ENCODE results near the gene LEF1.

Gene LEF1

DNA sequence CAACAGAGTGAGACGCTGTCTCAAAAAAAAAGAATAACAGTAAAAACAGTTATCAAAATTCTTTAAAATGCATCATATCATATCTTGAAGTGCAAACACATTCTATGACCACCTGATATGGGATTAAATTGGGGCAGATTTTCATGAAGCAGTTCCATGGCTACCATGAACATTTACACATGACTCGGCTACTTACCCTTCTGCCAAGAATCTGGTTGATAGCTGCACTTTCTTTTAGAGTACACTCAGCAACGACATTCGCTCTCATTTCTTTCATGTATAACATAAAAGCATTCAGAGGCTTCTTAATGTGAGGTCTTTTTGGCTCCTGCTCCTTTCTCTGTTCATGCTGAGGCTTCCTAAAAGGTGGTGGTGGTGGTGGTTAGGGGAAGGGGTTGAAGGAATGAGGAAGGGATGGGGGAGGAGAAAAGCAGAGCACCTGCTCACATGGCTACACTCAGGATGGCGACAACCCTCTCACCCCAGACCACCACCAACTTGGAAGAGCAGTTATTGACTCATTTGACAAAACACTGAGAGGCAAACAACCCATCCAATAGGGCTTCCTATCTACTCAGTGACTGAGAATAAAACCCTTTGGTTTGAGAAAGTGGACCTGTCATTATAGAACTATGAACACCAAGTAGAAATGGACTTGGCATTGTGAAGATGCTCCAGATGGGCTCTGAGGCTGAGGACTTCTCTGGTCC, 90.6 kb downstream of the LEF1 start:
- TF ChIP-seq, protein P1, sequence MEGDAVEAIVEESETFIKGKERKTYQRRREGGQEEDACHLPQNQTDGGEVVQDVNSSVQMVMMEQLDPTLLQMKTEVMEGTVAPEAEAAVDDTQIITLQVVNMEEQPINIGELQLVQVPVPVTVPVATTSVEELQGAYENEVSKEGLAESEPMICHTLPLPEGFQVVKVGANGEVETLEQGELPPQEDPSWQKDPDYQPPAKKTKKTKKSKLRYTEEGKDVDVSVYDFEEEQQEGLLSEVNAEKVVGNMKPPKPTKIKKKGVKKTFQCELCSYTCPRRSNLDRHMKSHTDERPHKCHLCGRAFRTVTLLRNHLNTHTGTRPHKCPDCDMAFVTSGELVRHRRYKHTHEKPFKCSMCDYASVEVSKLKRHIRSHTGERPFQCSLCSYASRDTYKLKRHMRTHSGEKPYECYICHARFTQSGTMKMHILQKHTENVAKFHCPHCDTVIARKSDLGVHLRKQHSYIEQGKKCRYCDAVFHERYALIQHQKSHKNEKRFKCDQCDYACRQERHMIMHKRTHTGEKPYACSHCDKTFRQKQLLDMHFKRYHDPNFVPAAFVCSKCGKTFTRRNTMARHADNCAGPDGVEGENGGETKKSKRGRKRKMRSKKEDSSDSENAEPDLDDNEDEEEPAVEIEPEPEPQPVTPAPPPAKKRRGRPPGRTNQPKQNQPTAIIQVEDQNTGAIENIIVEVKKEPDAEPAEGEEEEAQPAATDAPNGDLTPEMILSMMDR (IDR thresholded peaks at IDR 0.05), result no peak
- H3K4me3 ChIP-seq, result no peak overlapping the region
- DNase-seq (ENCODE audit: low spot score), result no peak
- no peak overlapping the region for H3K27ac ChIP-seq

DNA sequence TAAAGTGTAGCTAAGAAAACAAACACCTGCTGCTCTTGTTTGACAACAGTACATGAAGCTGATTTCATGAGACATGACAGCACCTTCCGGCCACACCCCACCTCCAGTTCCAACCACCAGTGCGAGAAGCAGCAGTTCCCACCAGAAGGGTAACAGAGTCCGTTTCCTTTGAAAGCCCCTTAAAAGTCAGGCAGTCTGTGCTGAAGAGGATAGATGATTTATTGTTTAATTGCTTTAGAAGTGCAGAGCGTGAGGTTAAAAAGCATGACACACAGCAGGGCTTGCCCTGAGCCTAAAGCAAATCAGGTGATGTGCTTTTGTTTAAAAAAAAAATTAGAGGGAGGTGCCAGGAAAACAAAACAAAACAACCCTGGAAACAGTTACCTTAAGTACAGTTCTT, 96.4 kb downstream of the LEF1 start:
- TF ChIP-seq, protein P1 (IDR thresholded peaks at IDR 0.05), result no peak
- no peak for DNase-seq (ENCODE audit: low spot score)
- no peak overlapping the region for H3K27ac ChIP-seq
- H3K4me3 ChIP-seq, result no peak overlapping the region

DNA sequence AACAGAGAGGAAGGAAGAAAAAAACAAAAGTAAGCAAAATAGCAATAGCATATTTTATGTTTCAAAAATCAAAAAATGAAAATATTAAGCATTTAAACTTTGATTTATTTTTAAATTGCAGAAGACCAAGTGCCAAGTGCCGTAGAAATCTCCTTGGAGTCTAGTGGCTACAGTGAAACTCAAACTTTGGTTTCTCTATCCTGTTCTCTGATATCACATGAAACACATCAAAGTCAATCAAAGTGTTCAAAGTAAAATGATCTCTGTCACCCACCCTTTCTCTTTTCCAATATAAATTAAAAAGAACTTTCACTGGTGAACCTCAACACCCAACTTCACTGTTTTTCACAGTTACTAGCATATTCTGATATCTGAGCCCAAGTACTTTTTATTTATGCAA, 98.0 kb downstream of the LEF1 start:
- TF ChIP-seq, protein P1 (IDR thresholded peaks at IDR 0.05), result no peak
- no peak overlapping the region for H3K27ac ChIP-seq
- H3K4me3 ChIP-seq, result no peak overlapping the region
- no peak for DNase-seq (ENCODE audit: low spot score)

DNA sequence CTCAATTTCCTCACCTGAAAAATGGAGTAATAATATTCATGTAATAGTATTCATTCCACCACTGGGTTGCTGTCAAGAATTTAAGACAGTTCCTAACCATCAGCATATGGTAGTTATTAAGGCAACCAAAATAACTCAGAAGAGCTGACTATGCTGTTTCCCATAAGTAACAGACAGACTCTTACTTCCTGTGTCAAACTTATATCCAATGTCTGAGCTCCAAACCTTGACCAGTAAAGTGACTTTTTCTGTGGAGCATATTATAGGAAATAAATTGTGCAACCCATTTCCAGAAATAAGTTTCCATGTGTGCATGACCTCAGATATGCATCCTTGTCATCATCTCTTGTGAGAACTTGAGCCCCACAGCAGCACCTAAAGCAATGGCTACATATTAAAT, 100.3 kb downstream of the LEF1 start:
- Histone ChIP-seq H3K4me3 (no peak overlapping the region), H3K27ac (no peak overlapping the region)
- TF ChIP-seq, protein P1 (IDR thresholded peaks at IDR 0.05), result no peak
- DNase-seq (ENCODE audit: low spot score), result no peak

DNA sequence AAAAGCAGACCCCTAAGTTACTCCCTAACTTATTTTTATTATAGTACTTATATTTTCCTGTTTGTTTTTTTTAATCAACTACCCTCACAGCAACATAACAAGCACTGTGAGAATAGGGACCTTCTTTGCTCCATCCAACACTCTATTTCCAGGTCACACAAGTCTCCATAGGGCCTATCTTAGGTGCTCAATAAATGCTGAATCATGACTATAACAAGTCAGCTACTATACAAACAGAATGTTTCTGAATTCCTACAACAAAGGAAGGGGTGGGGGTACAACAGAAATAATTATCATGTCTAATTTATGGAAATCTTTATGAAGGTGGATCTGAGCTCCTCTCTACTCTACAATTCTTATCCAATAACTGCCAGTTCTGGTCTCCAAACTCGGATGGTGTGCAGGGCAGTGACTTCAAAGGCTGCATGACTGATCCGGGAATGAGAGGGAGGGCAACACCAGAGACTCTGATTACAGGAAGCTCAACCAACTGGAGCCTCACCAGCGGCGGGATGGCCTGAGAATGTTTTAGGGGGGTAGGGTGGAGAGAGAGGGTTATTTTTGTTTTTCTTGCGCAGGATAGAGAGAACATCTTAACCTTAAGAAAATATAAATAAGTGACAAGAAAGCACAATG, 107.9 kb downstream of the LEF1 start:
- DNase-seq (ENCODE audit: low spot score), result no peak
- Histone ChIP-seq H3K4me3 (no peak overlapping the region), H3K27ac (no peak overlapping the region)
- TF ChIP-seq, protein P1 (IDR thresholded peaks at IDR 0.05), result no peak

DNA sequence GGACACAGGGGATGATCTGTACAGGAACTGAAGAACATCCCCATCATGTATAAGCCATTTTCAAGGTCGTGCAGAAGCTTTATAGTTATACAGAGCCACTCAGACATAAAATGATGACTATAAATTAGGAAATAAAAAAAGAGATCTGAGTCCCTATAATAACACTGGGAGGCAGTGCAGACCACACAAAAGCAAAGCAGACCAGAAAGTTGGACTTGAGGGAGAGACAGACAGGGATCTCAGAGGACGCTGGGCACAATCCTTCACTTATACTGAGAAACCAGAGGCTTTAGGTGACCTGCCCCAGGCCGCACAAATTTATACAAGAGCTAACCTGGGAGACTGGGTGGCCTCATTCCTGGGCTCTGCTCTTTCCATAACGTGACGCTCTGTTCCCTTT, 108.6 kb downstream of the LEF1 start:
- no peak overlapping the region for H3K4me3 ChIP-seq
- DNase-seq (ENCODE audit: low spot score), result no peak
- H3K27ac ChIP-seq, result no peak overlapping the region
- TF ChIP-seq, protein P1 (IDR thresholded peaks at IDR 0.05), result no peak

All from coronary artery (tissue), 2 donors.